IPS-18a (cell line): ENCODE measurements around the gene RAB10.
"Not testable (repeated sequence)": the region's sequence is repeated elsewhere in the genome, so short reads cannot be mapped to it uniquely, and the experiment has no call there.

Experiments
- H3K27ac ChIP-seq: one replicate; pipeline ENCODE4 v1.5.1; 2013; ENCODE audit warnings: low read length
- H3K27me3 ChIP-seq: one replicate; pipeline ENCODE4 v1.6.1; 2013; ENCODE audit warnings: mild to moderate bottlenecking, low read length; ENCODE audit not compliant: control insufficient read depth, insufficient read depth
- H3K36me3 ChIP-seq: one replicate; pipeline ENCODE4 v1.6.1; 2013; ENCODE audit warnings: low read depth, low read length; ENCODE audit not compliant: control insufficient read depth
- H3K4me1 ChIP-seq: one replicate; pipeline ENCODE4 v1.6.1; 2013; ENCODE audit warnings: low read depth, low read length; ENCODE audit not compliant: control insufficient read depth
- H3K4me3 ChIP-seq: one replicate; pipeline ENCODE4 v1.5.1; 2013; ENCODE audit warnings: low read length
- H3K9ac ChIP-seq: one replicate; pipeline ENCODE4 v1.6.1; 2013; ENCODE audit warnings: mild to moderate bottlenecking, low read length, moderate library complexity
- H3K9me3 ChIP-seq: one replicate; pipeline ENCODE4 v1.6.1; 2013; ENCODE audit warnings: low read depth, low read length; ENCODE audit not compliant: control insufficient read depth

Gene RAB10

DNA sequence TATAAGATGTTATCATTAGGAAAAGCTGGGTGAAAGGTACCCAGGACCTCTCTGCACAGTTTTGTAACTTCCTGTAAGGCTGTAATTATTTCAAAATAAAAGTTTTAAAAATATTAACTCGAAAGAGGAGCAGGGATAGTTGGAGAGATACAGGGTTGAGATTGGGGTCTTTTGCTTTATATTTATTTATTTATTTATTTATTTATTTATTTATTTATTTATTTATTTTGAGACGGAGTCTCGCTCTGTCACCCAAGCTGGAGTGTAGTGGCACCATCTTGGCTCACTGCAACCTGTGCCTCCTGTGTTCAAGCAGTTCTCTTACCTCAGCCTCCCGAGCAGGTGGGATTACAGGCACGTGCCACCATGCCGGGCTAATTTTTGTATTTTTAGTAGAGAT lies 74.8 kb downstream of the RAB10 start:
- not testable (repeated sequence) for H3K9me3 ChIP-seq, H3K4me3 ChIP-seq, H3K9ac ChIP-seq, H3K27me3 ChIP-seq, H3K4me1 ChIP-seq, H3K27ac ChIP-seq
- peaks cover 23% of the 10 kb centered on the region for H3K36me3 ChIP-seq

GRCh38 chr2:26112201-26112600 lies 78.3 kb downstream of the RAB10 start:
- no peak overlapping the region for H3K9ac ChIP-seq
- H3K9me3 ChIP-seq, result no peaks in the 10 kb centered on the region
- no peak overlapping the region for H3K27ac ChIP-seq
- no peaks in the 10 kb centered on the region for H3K4me1 ChIP-seq
- H3K36me3 ChIP-seq, result peaks cover 23% of the 10 kb centered on the region
- H3K27me3 ChIP-seq, result no peaks in the 10 kb centered on the region
- no peak overlapping the region for H3K4me3 ChIP-seq

- Histone ChIP-seq H3K4me1 (no peaks in the 10 kb centered on the region), H3K4me3 (no peak overlapping the region), H3K36me3 (peaks cover 23% of the 10 kb centered on the region), H3K9me3 (no peaks in the 10 kb centered on the region), H3K9ac (no peak overlapping the region), H3K27ac (no peak overlapping the region), H3K27me3 (no peaks in the 10 kb centered on the region)
These were observed 80.3 kb downstream of the RAB10 start for GRCh38 chr2:26114151-26114550.

- Histone ChIP-seq H3K27ac (no peak overlapping the region), H3K4me1 (no peaks in the 10 kb centered on the region), H3K4me3 (no peak overlapping the region), H3K9me3 (no peaks in the 10 kb centered on the region), H3K27me3 (no peaks in the 10 kb centered on the region), H3K36me3 (peaks cover 3% of the 10 kb centered on the region), H3K9ac (no peak overlapping the region)
These were observed 84.8 kb downstream of the RAB10 start for GRCh38 chr2:26118682-26119081.

GRCh38 chr2:26119521-26119920 lies 85.6 kb downstream of the RAB10 start:
- no peak overlapping the region for H3K4me3 ChIP-seq
- no peaks in the 10 kb centered on the region for H3K4me1 ChIP-seq
- H3K27me3 ChIP-seq, result no peaks in the 10 kb centered on the region
- H3K9me3 ChIP-seq, result no peaks in the 10 kb centered on the region
- H3K36me3 ChIP-seq, result peaks cover 3% of the 10 kb centered on the region
- no peak overlapping the region for H3K9ac ChIP-seq
- H3K27ac ChIP-seq, result no peak overlapping the region

- no peaks in the 10 kb centered on the region for H3K9me3 ChIP-seq
- H3K4me3 ChIP-seq, result no peak overlapping the region
- H3K36me3 ChIP-seq, result peaks cover 6% of the 10 kb centered on the region
- H3K9ac ChIP-seq, result no peak overlapping the region
- no peaks in the 10 kb centered on the region for H3K27me3 ChIP-seq
- H3K4me1 ChIP-seq, result no peaks in the 10 kb centered on the region
- H3K27ac ChIP-seq, result no peak overlapping the region
These were observed 88.7 kb downstream of the RAB10 start for GRCh38 chr2:26122630-26123029.

GRCh38 chr2:26123426-26123825 lies 89.5 kb downstream of the RAB10 start:
- Histone ChIP-seq H3K4me1 (no peaks in the 10 kb centered on the region), H3K9me3 (no peaks in the 10 kb centered on the region), H3K36me3 (peaks cover 10% of the 10 kb centered on the region), H3K9ac (no peak overlapping the region), H3K27me3 (no peaks in the 10 kb centered on the region), H3K4me3 (no peak overlapping the region), H3K27ac (no peak overlapping the region)

DNA sequence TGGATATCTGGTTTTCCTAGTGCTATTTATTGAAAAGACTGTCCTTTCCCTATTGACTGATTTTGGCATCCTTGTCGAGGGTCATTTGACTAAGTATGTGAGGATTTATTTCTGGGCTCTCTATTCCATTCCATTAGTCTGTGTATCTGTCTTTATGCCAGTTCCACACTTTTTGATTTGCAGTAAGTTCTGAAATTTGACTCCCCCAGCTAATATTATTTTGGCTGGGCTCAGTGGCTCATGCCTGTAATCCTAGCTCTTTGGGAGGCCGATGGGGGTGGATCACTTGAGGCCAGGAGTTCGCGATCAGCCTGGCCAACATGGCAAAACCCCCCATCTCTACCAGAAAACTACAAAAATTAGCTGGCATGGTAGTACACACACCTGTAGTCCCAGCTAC lies 92.2 kb downstream of the RAB10 start:
- Histone ChIP-seq H3K9ac (no peak overlapping the region), H3K4me3 (no peak overlapping the region), H3K9me3 (no peaks in the 10 kb centered on the region), H3K36me3 (peaks cover 17% of the 10 kb centered on the region), H3K27ac (no peak overlapping the region), H3K27me3 (no peaks in the 10 kb centered on the region), H3K4me1 (no peaks in the 10 kb centered on the region)

GRCh38 chr2:26128176-26128575 lies 94.3 kb downstream of the RAB10 start:
- Histone ChIP-seq H3K36me3 (peaks cover 20% of the 10 kb centered on the region), H3K27ac (no peak overlapping the region), H3K4me1 (no peaks in the 10 kb centered on the region), H3K27me3 (no peaks in the 10 kb centered on the region), H3K9ac (no peak overlapping the region), H3K4me3 (no peak overlapping the region), H3K9me3 (no peaks in the 10 kb centered on the region)

DNA sequence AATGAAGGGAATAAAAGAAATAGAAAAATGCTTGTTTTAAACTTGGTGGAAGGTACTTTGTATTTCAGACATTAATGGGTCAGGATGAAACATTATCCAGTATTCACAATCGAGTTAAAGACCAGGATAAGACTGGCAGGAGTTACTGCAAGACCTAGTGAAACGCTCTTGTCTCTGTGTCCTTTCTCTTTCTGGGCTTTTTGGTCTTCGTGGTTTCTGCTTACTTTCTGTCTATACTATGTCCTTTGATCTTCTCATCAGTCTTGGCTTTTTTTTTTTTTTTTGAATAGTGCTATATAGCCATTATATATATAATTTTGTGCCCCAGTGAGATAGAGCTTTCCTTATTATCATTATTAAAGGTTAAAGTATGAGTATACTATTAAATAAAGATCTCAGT lies 96.9 kb downstream of the RAB10 start:
- Histone ChIP-seq H3K9ac (no peak overlapping the region), H3K36me3 (peaks cover 24% of the 10 kb centered on the region), H3K27ac (no peak overlapping the region), H3K9me3 (no peaks in the 10 kb centered on the region), H3K4me1 (no peaks in the 10 kb centered on the region), H3K27me3 (no peaks in the 10 kb centered on the region), H3K4me3 (no peak overlapping the region)

- Histone ChIP-seq H3K4me1 (no peaks in the 10 kb centered on the region), H3K9ac (no peak overlapping the region), H3K27me3 (no peaks in the 10 kb centered on the region), H3K9me3 (no peaks in the 10 kb centered on the region), H3K36me3 (peaks cover 9% of the 10 kb centered on the region), H3K27ac (no peak overlapping the region), H3K4me3 (no peak overlapping the region)
These were observed 102.6 kb downstream of the RAB10 start for GRCh38 chr2:26136451-26136850.

DNA sequence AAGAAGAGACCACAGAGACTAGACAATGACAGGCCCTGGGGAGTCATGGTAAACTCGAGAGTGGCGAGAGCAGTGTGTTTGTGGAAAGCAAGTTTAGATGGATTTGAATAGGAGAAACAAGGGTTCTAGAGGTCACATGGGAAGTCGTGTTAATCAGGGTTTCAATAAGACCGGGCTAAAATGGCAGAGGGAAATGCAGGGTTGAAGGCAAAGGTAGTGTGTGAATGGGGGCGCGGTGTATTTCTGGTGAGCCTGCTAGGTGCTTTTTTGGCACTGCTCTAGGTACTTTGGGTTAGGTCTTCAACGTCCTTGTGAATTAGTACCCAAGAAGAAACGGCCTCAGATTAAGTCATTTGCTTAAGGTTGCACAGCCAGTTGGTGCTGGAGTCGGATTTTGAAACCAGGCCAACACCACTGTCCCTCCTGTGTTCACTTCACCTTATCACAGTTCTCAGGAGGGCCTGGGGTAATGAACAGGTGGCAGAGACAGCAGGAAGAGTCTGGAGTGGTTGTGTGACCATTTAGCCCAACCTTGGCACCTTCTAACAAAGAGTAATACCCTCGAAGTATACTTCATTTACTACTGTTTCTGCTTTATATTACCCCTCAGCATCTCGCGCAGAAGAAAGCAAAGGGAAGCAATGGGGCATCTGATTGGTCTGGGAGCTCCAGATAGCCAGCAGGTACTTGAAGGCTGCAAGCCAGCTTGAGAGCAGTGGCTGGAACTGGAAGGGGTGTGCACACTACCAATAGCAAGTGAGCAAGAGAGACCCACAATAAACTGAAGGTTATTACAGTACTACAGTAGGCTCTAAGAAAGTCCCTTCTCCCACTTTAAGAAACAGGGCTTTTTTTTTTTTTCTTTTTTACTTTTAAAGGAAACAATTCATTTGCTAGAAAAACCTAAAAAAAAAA lies 105.6 kb downstream of the RAB10 start:
- no peak overlapping the region for H3K4me3 ChIP-seq
- H3K9ac ChIP-seq, result no peak overlapping the region
- H3K36me3 ChIP-seq, result peaks cover 3% of the 10 kb centered on the region
- no peak overlapping the region for H3K27ac ChIP-seq
- H3K27me3 ChIP-seq, result no peaks in the 10 kb centered on the region
- no peaks in the 10 kb centered on the region for H3K9me3 ChIP-seq
- H3K4me1 ChIP-seq, result no peaks in the 10 kb centered on the region
